Astrocyte (in vitro differentiated cells and primary cell): ENCODE measurements around the gene MRPL19.

Source experiments
- CTCF ChIP-seq: IDR thresholded peaks from 2 replicates; pipeline ENCODE4 v1.5.1; 2011; ENCODE audit warnings: low read depth, mild to moderate bottlenecking, inconsistent platforms, low read length, moderate library complexity; ENCODE audit not compliant: insufficient read depth
- EZH2 ChIP-seq: IDR thresholded peaks from 2 replicates; pipeline ENCODE4 v1.6.1; 2012; ENCODE audit warnings: mild to moderate bottlenecking, low read length, inconsistent platforms; ENCODE audit not compliant: insufficient read depth

- TF ChIP-seq CTCF (no peak), EZH2 (no peak)
Measured at GRCh38 chr2:75657798-75658197, 11.2 kb downstream of the MRPL19 start.
